ES-I3 (cell line): ENCODE measurements around the gene FOXC1.

Experiments used
- H3K36me3 ChIP-seq: 2 replicates; pipeline ENCODE4 v1.6.1; 2013; ENCODE audit warnings: mild to moderate bottlenecking, low read length, control low read depth, moderate library complexity; ENCODE audit not compliant: insufficient read depth
- H3K4me1 ChIP-seq: 2 replicates; pipeline ENCODE4 v1.6.1; 2013; ENCODE audit warnings: mild to moderate bottlenecking, control low read depth, low read length; ENCODE audit not compliant: insufficient read depth
- H3K9ac ChIP-seq: 2 replicates; pipeline ENCODE4 v1.6.1; 2013; ENCODE audit warnings: low read depth, mild to moderate bottlenecking, low read length, moderate library complexity
- H3K9me3 ChIP-seq: 2 replicates; pipeline ENCODE4 v1.6.1; 2013; ENCODE audit warnings: mild to moderate bottlenecking, low read length, moderate library complexity; ENCODE audit not compliant: control insufficient read depth, insufficient read depth

The FOXC1 gene

GRCh38 chr6:1624851-1625781, 15.4 kb downstream of the FOXC1 start:
- Histone ChIP-seq H3K4me1 (peaks cover 11% of the 10 kb centered on the region), H3K9ac (peak overlapping the region; percentile 47; the same call in 1 of the 2 replicates), H3K9me3 (no peaks in the 10 kb centered on the region; the same call in 1 of the 2 replicates), H3K36me3 (no peaks in the 10 kb centered on the region)

GRCh38 chr6:1625794-1626435, 16.2 kb downstream of the FOXC1 start:
- Histone ChIP-seq H3K36me3 (no peaks in the 10 kb centered on the region), H3K4me1 (peaks cover 11% of the 10 kb centered on the region), H3K9me3 (no peaks in the 10 kb centered on the region; the same call in 1 of the 2 replicates), H3K9ac (no peak overlapping the region)

- Histone ChIP-seq H3K9ac (no peak overlapping the region), H3K9me3 (no peaks in the 10 kb centered on the region; the same call in 1 of the 2 replicates), H3K36me3 (no peaks in the 10 kb centered on the region), H3K4me1 (peaks cover 11% of the 10 kb centered on the region)
Measured at GRCh38 chr6:1626481-1626880, 16.8 kb downstream of the FOXC1 start.

GRCh38 chr6:1627827-1628560, 18.3 kb downstream of the FOXC1 start:
- peaks cover 11% of the 10 kb centered on the region for H3K4me1 ChIP-seq
- H3K36me3 ChIP-seq = no peaks in the 10 kb centered on the region
- no peaks in the 10 kb centered on the region; the same call in 1 of the 2 replicates for H3K9me3 ChIP-seq
- H3K9ac ChIP-seq = no peak overlapping the region

GRCh38 chr6:1629316-1629715, 19.6 kb downstream of the FOXC1 start:
- no peak overlapping the region for H3K9ac ChIP-seq
- no peaks in the 10 kb centered on the region for H3K36me3 ChIP-seq
- peaks cover 8% of the 10 kb centered on the region for H3K4me1 ChIP-seq
- H3K9me3 ChIP-seq = no peaks in the 10 kb centered on the region; the same call in 1 of the 2 replicates

GRCh38 chr6:1630212-1630770, 20.6 kb downstream of the FOXC1 start:
- no peaks in the 10 kb centered on the region for H3K9me3 ChIP-seq
- H3K4me1 ChIP-seq = peaks cover 6% of the 10 kb centered on the region; the same call in 1 of the 2 replicates
- H3K36me3 ChIP-seq = no peaks in the 10 kb centered on the region
- no peak overlapping the region for H3K9ac ChIP-seq

- no peaks in the 10 kb centered on the region for H3K36me3 ChIP-seq
- peaks cover under 1% of the 10 kb centered on the region; the same call in 1 of the 2 replicates for H3K4me1 ChIP-seq
- H3K9me3 ChIP-seq = no peaks in the 10 kb centered on the region
- H3K9ac ChIP-seq = no peak overlapping the region
Measured at GRCh38 chr6:1630771-1631217, 21.1 kb downstream of the FOXC1 start.

- no peaks in the 10 kb centered on the region for H3K9me3 ChIP-seq
- H3K9ac ChIP-seq = no peak overlapping the region
- H3K36me3 ChIP-seq = no peaks in the 10 kb centered on the region; the same call in 1 of the 2 replicates
- no peaks in the 10 kb centered on the region for H3K4me1 ChIP-seq
Measured at GRCh38 chr6:1631251-1631650, 21.5 kb downstream of the FOXC1 start.

GRCh38 chr6:1633366-1634021, 23.8 kb downstream of the FOXC1 start:
- H3K9me3 ChIP-seq = no peaks in the 10 kb centered on the region
- H3K4me1 ChIP-seq = no peaks in the 10 kb centered on the region
- H3K36me3 ChIP-seq = no peaks in the 10 kb centered on the region; the same call in 1 of the 2 replicates
- H3K9ac ChIP-seq = no peak overlapping the region

GRCh38 chr6:1634081-1634480, 24.4 kb downstream of the FOXC1 start:
- Histone ChIP-seq H3K9ac (no peak overlapping the region), H3K9me3 (no peaks in the 10 kb centered on the region), H3K36me3 (no peaks in the 10 kb centered on the region; the same call in 1 of the 2 replicates), H3K4me1 (no peaks in the 10 kb centered on the region)

GRCh38 chr6:1635305-1636010, 25.7 kb downstream of the FOXC1 start:
- Histone ChIP-seq H3K4me1 (no peaks in the 10 kb centered on the region), H3K36me3 (no peaks in the 10 kb centered on the region; the same call in 1 of the 2 replicates), H3K9me3 (no peaks in the 10 kb centered on the region), H3K9ac (no peak overlapping the region)

- H3K36me3 ChIP-seq = no peaks in the 10 kb centered on the region; the same call in 1 of the 2 replicates
- H3K9ac ChIP-seq = no peak overlapping the region
- H3K4me1 ChIP-seq = 0 out of 2 replicates have a peak, but pooled peaks cover 2% of the 10 kb centered on the region
- no peaks in the 10 kb centered on the region for H3K9me3 ChIP-seq
Measured at GRCh38 chr6:1636272-1636825, 26.6 kb downstream of the FOXC1 start.
